ENCODE data around the gene TMEM219. TPM values are rescaled to one million over a fixed set of nuclear protein-coding genes. Genes with fewer than 3 reads are reported as not detected.

The TMEM219 gene
- total and polyA plus RNA-seq, 9 of the 15 experiments (the other 6 are each of a cell fraction or from before 2014, with no cell fraction given) = 35.3 to 62.8 (median 55.5) TPM

GRCh38 chr16:29943846-29944799 lies 17.8 kb upstream of the TMEM219 start (continued):
- TF ChIP-seq FOXP4 (CRISPR knock-in tag; IDR thresholded peaks at IDR 0.05; ENCODE audit: borderline replicate concordance) (0 out of 2 replicates have a peak, but pooled peaks have one; percentile 64), MGA (IDR thresholded peaks at IDR 0.05) (no peak), ARID3B (CRISPR knock-in tag; IDR thresholded peaks at IDR 0.05; ENCODE audit: borderline replicate concordance) (no peak), HOXB6 (CRISPR knock-in tag; IDR thresholded peaks at IDR 0.05; ENCODE audit: borderline replicate concordance) (no peak), CBX1 (IDR thresholded peaks at IDR 0.05; ENCODE audit: low read depth) (0 out of 2 replicates have a peak, but pooled peaks have one; percentile 45), EGR1 (conservative IDR thresholded peaks at IDR 0.05) (peak; percentile 87), PHB2 (IDR thresholded peaks at IDR 0.05; ENCODE audit: low read depth) (no peak), HINFP (tag; conservative IDR thresholded peaks at IDR 0.05; ENCODE audit: low read depth) (no peak)
